SKM-1 treated with dmso at 0.1 percent for 144 hours (cell line): ENCODE measurements around the gene UBE2J1.
"Not testable (repeated sequence)": the region's sequence is repeated elsewhere in the genome, so short reads cannot be mapped to it uniquely, and the experiment has no call there.

Source experiments
- DNase-seq: peaks from one replicate; lab custom pipeline; 2025; ENCODE audit not compliant: unreplicated experiment; lab: John Stamatoyannopoulos, UW

Gene UBE2J1

GRCh38 chr6:89352278-89353117, at the start of gene UBE2J1:
Gene UBE2J1, minus strand, starts transcription at chr6:89352722. Its CDS starts 153 bp downstream, at chr6:89352569.
- DNase-seq = peak; percentile 68

GRCh38 chr6:89400912-89401399, 48.4 kb upstream of the UBE2J1 start:
- DNase-seq = peak; percentile 49

- no peak for DNase-seq
Observed at GRCh38 chr6:89400050-89400449, 47.5 kb upstream of the UBE2J1 start.

- DNase-seq = no peak
Observed at GRCh38 chr6:89398762-89399525, 46.4 kb upstream of the UBE2J1 start.

- not testable (repeated sequence) for DNase-seq
Observed at GRCh38 chr6:89397884-89398283, 45.4 kb upstream of the UBE2J1 start.

GRCh38 chr6:89393659-89394058, 41.1 kb upstream of the UBE2J1 start:
- no peak for DNase-seq

- DNase-seq = no peak
Observed at GRCh38 chr6:89392823-89393222, 40.3 kb upstream of the UBE2J1 start.

- no peak for DNase-seq
Observed at GRCh38 chr6:89388846-89389245, 36.3 kb upstream of the UBE2J1 start.

- DNase-seq = no peak
Observed at GRCh38 chr6:89387516-89388201, 35.1 kb upstream of the UBE2J1 start.

GRCh38 chr6:89386917-89387491, 34.5 kb upstream of the UBE2J1 start:
- DNase-seq = no peak

- no peak for DNase-seq
Observed at GRCh38 chr6:89385846-89386245, 33.3 kb upstream of the UBE2J1 start.

- no peak for DNase-seq
Observed at GRCh38 chr6:89385156-89385667, 32.7 kb upstream of the UBE2J1 start.

GRCh38 chr6:89381031-89381430, 28.5 kb upstream of the UBE2J1 start:
- no peak for DNase-seq

GRCh38 chr6:89379281-89379680, 26.8 kb upstream of the UBE2J1 start:
- DNase-seq = peak; percentile 87

- DNase-seq = no peak
Observed at GRCh38 chr6:89378628-89379027, 26.1 kb upstream of the UBE2J1 start.

GRCh38 chr6:89375427-89376267, 23.1 kb upstream of the UBE2J1 start:
- DNase-seq = peak; percentile 83

GRCh38 chr6:89372506-89372901, 20.0 kb upstream of the UBE2J1 start:
- DNase-seq = no peak

- DNase-seq = peak; percentile 49
Observed at GRCh38 chr6:89371849-89372505, 19.5 kb upstream of the UBE2J1 start.

- DNase-seq = no peak
Observed at GRCh38 chr6:89368999-89369398, 16.5 kb upstream of the UBE2J1 start.
